ENCODE results near the gene SLC51B.

The SLC51B gene

DNA sequence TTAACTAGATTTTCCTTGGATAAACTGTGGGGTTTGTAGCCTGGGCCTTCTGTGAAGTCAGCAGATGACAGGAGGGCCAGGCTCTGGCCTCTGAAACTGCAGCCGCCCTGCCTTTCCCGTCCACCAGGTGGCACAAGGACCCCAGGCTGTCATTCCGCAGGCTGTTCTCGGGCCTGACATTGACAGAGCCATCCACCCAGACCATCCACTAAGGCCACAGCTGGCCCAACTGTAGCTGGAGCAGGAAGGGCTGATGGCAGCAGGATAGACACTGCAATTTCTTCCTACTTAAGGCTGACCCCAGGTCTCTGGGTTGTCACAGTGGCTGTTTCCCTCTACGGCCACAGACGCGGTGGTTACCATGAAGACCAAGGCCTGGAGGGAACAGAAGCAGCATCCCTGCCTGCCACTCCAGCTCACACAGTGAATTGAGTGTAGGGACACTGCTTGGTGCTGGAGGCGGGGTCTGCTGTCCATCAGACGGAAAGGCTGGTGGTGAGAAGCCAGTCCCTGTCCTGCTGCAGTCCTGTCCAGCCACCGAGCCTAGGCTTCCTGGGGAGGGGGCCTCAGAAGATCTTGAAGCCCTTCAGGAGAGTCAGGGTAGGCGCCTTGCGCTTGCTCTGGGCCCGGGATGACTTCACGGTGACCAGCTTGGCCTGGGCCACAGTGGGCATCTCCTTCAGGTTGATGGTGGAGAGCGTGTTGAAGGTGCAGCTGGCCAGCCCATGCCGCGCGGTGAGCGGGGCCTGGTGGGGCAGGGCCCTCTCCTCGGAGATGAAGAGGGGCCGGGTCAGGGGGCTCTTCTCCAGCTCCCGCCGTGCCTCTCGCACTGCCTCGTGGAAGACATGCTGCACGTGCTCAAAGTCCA is 9.4 kb downstream of the SLC51B start:
- Histone ChIP-seq H3K4me3 (ENCODE audit: low read depth in 1 of 5, low read length in 5 of 5) (no peak overlapping the region), H3K4me1 (ENCODE audit: control insufficient read depth in 5 of 5, insufficient read depth in 5 of 5, low read length in 5 of 5) (peaks cover 3 to 12% (median 5%) of the 10 kb centered on the region in 5 donors), H3K27me3 (ENCODE audit: control insufficient read depth in 5 of 5, insufficient read depth in 4 of 5, low read length in 5 of 5) (peaks cover 0 to 3% (median 0%) of the 10 kb centered on the region in 5 donors), H3K9ac (ENCODE audit: low read length in 5 of 5) (peak overlapping the region in 1 of 5 donors; percentile 18), H3K9me3 (ENCODE audit: control insufficient read depth in 5 of 5, low read length in 5 of 5) (no peaks in the 10 kb centered on the region), H3K27ac (ENCODE audit: low read depth, low read length) (no peak overlapping the region), H3K36me3 (ENCODE audit: control insufficient read depth in 5 of 5, insufficient read depth in 5 of 5, low read length in 5 of 5) (peaks cover 0 to 13% (median 6%) of the 10 kb centered on the region in 5 donors)

DNA sequence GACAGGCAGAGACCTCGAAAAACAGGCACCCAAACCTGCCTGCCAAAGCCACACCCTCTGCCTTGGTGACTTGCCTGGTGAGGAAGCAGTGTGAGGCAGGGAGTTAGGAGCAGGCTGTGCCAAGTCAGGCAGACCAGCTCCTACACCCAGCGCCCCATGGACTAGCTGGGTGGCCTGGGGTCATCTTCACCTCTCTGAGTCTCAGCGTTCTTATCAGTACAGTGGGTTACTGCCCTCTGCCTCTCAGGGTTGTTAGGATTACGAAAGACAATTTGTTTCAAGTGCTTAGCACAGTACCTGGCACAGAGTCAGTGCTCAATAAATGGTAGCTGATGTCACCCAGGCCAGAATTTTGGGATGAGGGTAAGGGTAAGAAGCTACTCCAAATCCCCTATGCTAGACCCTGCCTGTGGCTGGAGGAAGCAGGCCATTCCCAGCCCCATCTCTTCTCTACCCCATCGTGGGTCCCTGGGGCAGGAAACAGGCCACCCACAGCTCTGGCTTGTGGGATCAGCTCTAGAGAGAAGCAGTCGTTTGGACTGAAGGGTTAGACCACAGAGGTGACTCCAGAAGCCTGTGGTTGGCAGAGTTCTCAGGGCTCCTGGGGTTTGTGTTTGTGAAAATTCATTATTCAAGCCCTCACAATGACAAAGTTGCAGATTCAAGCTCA is 10.1 kb downstream of the SLC51B start:
- Histone ChIP-seq H3K9me3 (ENCODE audit: control insufficient read depth in 5 of 5, low read length in 5 of 5) (peaks cover 0 to 1% (median 0%) of the 10 kb centered on the region in 5 donors), H3K36me3 (ENCODE audit: control insufficient read depth in 5 of 5, insufficient read depth in 5 of 5, low read length in 5 of 5) (peaks cover 0 to 13% (median 6%) of the 10 kb centered on the region in 5 donors), H3K4me3 (ENCODE audit: low read depth in 1 of 5, low read length in 5 of 5) (no peak overlapping the region), H3K4me1 (ENCODE audit: control insufficient read depth in 5 of 5, insufficient read depth in 5 of 5, low read length in 5 of 5) (peaks cover 0 to 7% (median 3%) of the 10 kb centered on the region in 5 donors), H3K27ac (ENCODE audit: low read depth, low read length) (no peak overlapping the region), H3K9ac (ENCODE audit: low read length in 5 of 5) (peak overlapping the region in 2 of 5 donors; percentile 10 to 18), H3K27me3 (ENCODE audit: control insufficient read depth in 5 of 5, insufficient read depth in 4 of 5, low read length in 5 of 5) (peaks cover 0 to 3% (median 0%) of the 10 kb centered on the region in 5 donors)

DNA sequence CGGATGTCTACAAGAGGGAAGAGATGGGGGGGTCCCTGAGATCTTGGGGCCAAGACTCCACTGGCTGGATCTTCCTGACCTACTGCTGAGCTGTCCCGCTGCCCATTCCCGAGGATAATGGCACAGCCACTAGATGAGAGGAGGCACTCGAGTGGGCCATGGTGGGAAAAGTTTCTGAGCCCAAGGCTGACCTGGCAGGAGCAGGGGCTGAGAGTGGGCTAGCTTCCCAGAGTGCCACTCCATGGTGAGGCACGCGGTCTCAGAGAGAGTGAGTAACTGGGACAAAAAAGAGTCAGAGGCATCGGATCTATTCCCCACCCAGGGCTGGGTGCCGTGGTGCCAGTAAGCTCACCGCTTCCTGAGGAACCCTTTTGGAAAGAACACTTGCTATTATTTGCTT is 10.9 kb downstream of the SLC51B start:
- peaks cover 0 to 13% (median 6%) of the 10 kb centered on the region in 5 donors for H3K36me3 ChIP-seq (ENCODE audit: control insufficient read depth in 5 of 5, insufficient read depth in 5 of 5, low read length in 5 of 5)
- no peak overlapping the region for H3K9ac ChIP-seq (ENCODE audit: low read length in 5 of 5)
- peaks cover 0 to 4% (median 0%) of the 10 kb centered on the region in 5 donors for H3K9me3 ChIP-seq (ENCODE audit: control insufficient read depth in 5 of 5, low read length in 5 of 5)
- peaks cover 0 to 3% (median 0%) of the 10 kb centered on the region in 5 donors for H3K27me3 ChIP-seq (ENCODE audit: control insufficient read depth in 5 of 5, insufficient read depth in 4 of 5, low read length in 5 of 5)
- no peak overlapping the region for H3K27ac ChIP-seq (ENCODE audit: low read depth, low read length)
- H3K4me3 ChIP-seq (ENCODE audit: low read depth in 1 of 5, low read length in 5 of 5) = no peak overlapping the region
- H3K4me1 ChIP-seq (ENCODE audit: control insufficient read depth in 5 of 5, insufficient read depth in 5 of 5, low read length in 5 of 5) = peaks cover 3 to 13% (median 8%) of the 10 kb centered on the region in 5 donors

- H3K36me3 ChIP-seq (ENCODE audit: control insufficient read depth in 5 of 5, insufficient read depth in 5 of 5, low read length in 5 of 5) = peaks cover 0 to 13% (median 6%) of the 10 kb centered on the region in 5 donors
- peaks cover 0 to 3% (median 0%) of the 10 kb centered on the region in 5 donors for H3K27me3 ChIP-seq (ENCODE audit: control insufficient read depth in 5 of 5, insufficient read depth in 4 of 5, low read length in 5 of 5)
- H3K27ac ChIP-seq (ENCODE audit: low read depth, low read length) = no peak overlapping the region
- H3K4me1 ChIP-seq (ENCODE audit: control insufficient read depth in 5 of 5, insufficient read depth in 5 of 5, low read length in 5 of 5) = peaks cover 3 to 18% (median 10%) of the 10 kb centered on the region in 5 donors
- no peak overlapping the region for H3K4me3 ChIP-seq (ENCODE audit: low read depth in 1 of 5, low read length in 5 of 5)
- peaks cover 0 to 4% (median 0%) of the 10 kb centered on the region in 5 donors for H3K9me3 ChIP-seq (ENCODE audit: control insufficient read depth in 5 of 5, low read length in 5 of 5)
- H3K9ac ChIP-seq (ENCODE audit: low read length in 5 of 5) = no peak overlapping the region
These were observed 11.8 kb downstream of the SLC51B start for GRCh38 chr15:65056868-65057548.

DNA sequence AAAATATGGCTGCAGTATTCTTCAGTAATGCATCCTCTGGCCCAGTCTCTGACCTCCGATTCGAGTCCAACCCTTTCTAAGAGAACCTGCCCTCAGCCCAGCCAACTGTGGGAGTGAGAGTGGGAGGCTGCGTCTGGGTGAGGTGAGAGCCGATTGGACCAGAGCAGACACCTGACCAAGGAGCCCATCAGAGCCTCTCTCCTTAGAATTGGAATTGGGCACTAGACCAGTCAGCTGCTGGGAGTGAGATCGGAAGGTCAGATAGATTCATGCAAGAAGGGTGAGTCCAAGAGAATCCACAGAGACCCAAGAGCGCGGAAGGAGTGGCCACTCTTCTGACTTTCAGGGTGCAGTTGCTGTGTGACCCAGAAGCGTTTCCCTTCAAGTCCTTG is 12.4 kb downstream of the SLC51B start:
- Histone ChIP-seq H3K27me3 (ENCODE audit: control insufficient read depth in 5 of 5, insufficient read depth in 4 of 5, low read length in 5 of 5) (peaks cover 0 to 3% (median 0%) of the 10 kb centered on the region in 5 donors), H3K27ac (ENCODE audit: low read depth, low read length) (no peak overlapping the region), H3K4me3 (ENCODE audit: low read depth in 1 of 5, low read length in 5 of 5) (no peak overlapping the region), H3K4me1 (ENCODE audit: control insufficient read depth in 5 of 5, insufficient read depth in 5 of 5, low read length in 5 of 5) (peaks cover 3 to 23% (median 10%) of the 10 kb centered on the region in 5 donors), H3K36me3 (ENCODE audit: control insufficient read depth in 5 of 5, insufficient read depth in 5 of 5, low read length in 5 of 5) (peaks cover 0 to 13% (median 6%) of the 10 kb centered on the region in 5 donors), H3K9ac (ENCODE audit: low read length in 5 of 5) (no peak overlapping the region), H3K9me3 (ENCODE audit: control insufficient read depth in 5 of 5, low read length in 5 of 5) (peaks cover 0 to 4% (median 0%) of the 10 kb centered on the region in 5 donors)

DNA sequence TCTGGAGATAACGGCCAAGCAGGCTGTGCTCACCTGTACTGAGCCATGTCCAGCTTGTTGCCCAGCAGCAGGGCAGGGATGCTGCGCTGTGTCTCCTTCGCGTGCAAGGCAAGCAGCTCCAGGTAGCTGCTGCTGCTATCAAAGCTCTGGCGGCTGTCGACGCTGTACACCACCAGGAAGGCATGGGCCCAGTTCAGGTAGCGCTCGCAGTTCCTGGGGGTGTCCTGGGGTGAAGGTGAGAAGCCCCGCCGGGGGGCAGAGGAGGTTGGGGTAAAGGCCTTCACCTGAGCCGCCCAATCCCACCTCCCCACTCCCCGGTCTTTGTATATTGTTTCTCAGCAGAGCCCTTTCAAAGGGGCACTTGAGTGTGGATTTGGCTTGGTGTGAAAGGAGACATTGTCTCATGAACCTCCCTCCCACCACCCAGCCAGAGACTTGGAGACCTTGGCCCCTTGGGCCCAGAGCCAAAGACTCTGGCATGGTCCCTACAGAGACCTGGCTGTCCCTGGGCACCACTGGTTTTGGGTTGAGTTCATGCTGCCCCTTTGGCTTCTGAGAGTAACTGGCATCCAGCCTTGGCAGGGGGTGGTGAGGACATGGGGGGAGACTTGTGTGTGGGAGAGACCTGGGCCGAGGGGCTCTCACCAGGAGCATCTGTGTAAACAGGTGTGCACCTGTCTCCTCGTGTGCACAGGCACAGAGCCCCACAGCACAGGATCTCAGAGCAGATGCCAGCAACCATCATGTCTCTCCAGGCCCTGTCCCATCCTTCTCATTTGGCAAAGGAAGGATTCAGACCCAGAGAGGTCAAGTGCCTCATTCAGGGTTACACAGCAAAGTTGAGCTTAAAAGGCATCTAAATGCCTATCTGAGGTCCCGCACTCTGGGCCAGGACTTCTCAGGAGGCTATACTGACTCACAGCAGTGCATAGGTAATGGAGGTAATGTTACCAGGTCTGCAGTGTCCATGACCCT is 13.5 kb downstream of the SLC51B start:
- Histone ChIP-seq H3K4me3 (ENCODE audit: low read depth in 1 of 5, low read length in 5 of 5) (no peak overlapping the region), H3K9me3 (ENCODE audit: control insufficient read depth in 5 of 5, low read length in 5 of 5) (peaks cover 0 to 4% (median 0%) of the 10 kb centered on the region in 5 donors), H3K36me3 (ENCODE audit: control insufficient read depth in 5 of 5, insufficient read depth in 5 of 5, low read length in 5 of 5) (peaks cover 0 to 10% (median 6%) of the 10 kb centered on the region in 5 donors), H3K27ac (ENCODE audit: low read depth, low read length) (no peak overlapping the region), H3K4me1 (ENCODE audit: control insufficient read depth in 5 of 5, insufficient read depth in 5 of 5, low read length in 5 of 5) (peaks cover 3 to 34% (median 10%) of the 10 kb centered on the region in 5 donors), H3K9ac (ENCODE audit: low read length in 5 of 5) (no peak overlapping the region), H3K27me3 (ENCODE audit: control insufficient read depth in 5 of 5, insufficient read depth in 4 of 5, low read length in 5 of 5) (peaks cover 0 to 3% (median 0%) of the 10 kb centered on the region in 5 donors)

GRCh38 chr15:65059369-65059750 is 14.2 kb downstream of the SLC51B start:
- Histone ChIP-seq H3K27ac (ENCODE audit: low read depth, low read length) (no peak overlapping the region), H3K9me3 (ENCODE audit: control insufficient read depth in 5 of 5, low read length in 5 of 5) (peaks cover 0 to 4% (median 0%) of the 10 kb centered on the region in 5 donors), H3K27me3 (ENCODE audit: control insufficient read depth in 5 of 5, insufficient read depth in 4 of 5, low read length in 5 of 5) (peaks cover 0 to 3% (median 0%) of the 10 kb centered on the region in 5 donors), H3K36me3 (ENCODE audit: control insufficient read depth in 5 of 5, insufficient read depth in 5 of 5, low read length in 5 of 5) (peaks cover 0 to 10% (median 6%) of the 10 kb centered on the region in 5 donors), H3K4me3 (ENCODE audit: low read depth in 1 of 5, low read length in 5 of 5) (no peak overlapping the region), H3K4me1 (ENCODE audit: control insufficient read depth in 5 of 5, insufficient read depth in 5 of 5, low read length in 5 of 5) (peaks cover 3 to 35% (median 10%) of the 10 kb centered on the region in 5 donors), H3K9ac (ENCODE audit: low read length in 5 of 5) (no peak overlapping the region)

DNA sequence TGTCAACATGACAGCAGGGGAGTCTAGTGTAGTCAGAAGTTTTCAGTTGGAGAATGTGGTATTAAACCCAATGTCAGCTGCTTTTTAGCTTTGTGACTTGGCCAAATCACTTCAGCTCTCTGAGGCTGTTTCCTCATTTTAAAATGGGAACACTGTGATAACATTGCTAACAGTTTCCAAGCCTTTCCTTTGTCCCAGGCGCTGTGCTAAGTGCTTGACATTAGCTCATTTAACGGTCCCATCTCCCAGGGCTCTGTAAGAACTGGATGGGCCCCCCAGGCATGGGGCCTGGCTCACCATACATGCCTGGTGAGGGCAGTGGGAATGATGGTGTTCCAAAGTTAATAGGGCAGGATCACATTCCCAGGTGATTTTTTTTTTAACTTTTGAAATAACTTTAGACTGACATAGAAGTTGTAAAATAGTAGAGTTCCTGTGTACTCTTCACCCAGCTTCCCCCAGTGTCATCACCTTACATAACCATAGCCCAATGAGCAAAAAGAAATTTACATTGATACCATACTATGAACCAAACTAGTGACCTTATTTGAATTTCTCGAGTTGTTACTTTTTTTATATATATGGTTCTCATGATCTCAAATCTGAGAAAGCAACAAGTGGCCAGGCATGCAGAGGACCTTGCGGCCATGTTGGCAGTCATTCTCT is 14.9 kb downstream of the SLC51B start:
- Histone ChIP-seq H3K36me3 (ENCODE audit: control insufficient read depth in 5 of 5, insufficient read depth in 5 of 5, low read length in 5 of 5) (peaks cover 0 to 10% (median 3%) of the 10 kb centered on the region in 5 donors), H3K9me3 (ENCODE audit: control insufficient read depth in 5 of 5, low read length in 5 of 5) (peaks cover 0 to 4% (median 0%) of the 10 kb centered on the region in 5 donors), H3K4me3 (ENCODE audit: low read depth in 1 of 5, low read length in 5 of 5) (no peak overlapping the region), H3K27me3 (ENCODE audit: control insufficient read depth in 5 of 5, insufficient read depth in 4 of 5, low read length in 5 of 5) (peaks cover 0 to 5% (median 2%) of the 10 kb centered on the region in 5 donors), H3K9ac (ENCODE audit: low read length in 5 of 5) (no peak overlapping the region), H3K27ac (ENCODE audit: low read depth, low read length) (no peak overlapping the region), H3K4me1 (ENCODE audit: control insufficient read depth in 5 of 5, insufficient read depth in 5 of 5, low read length in 5 of 5) (peaks cover 3 to 35% (median 10%) of the 10 kb centered on the region in 5 donors)
